H1 (cell line): Measurements from ENCODE around the gene USP17L18. TPM values are rescaled to one million over a fixed set of nuclear protein-coding genes. Genes with fewer than 3 reads are reported as not detected.
"Not testable (repeated sequence)": the region's sequence is repeated elsewhere in the genome, so short reads cannot be mapped to it uniquely, and the experiment has no call there.

Source experiments
- CTCF ChIA-PET: fragments of 300-600 bp; sonication (Branson Sonifier 250); formaldehyde crosslinking; loops from one replicate; lab custom pipeline; 2021; ENCODE audit not compliant: partially characterized antibody; lab: Charles Lee
- POLR2A ChIA-PET: fragments of 300-600 bp; sonication (Branson Sonifier 250); formaldehyde crosslinking; loops from one replicate; lab custom pipeline; 2021; ENCODE audit warnings: inconsistent platforms; ENCODE audit not compliant: partially characterized antibody; lab: Charles Lee
- DNase-seq, 2 experiments: peaks; one replicate each; pipeline versions ENCODE4 v3.0.0 to v3.0.0-alpha.2; 2010 to 2022; ENCODE audit warnings: low spot score in 2 of 2, low read depth in 1 of 2, mixed read lengths in 1 of 2
- FAIRE-seq: peaks from 2 replicates; lab custom pipeline; 2011; peaks lifted over from hg19 to GRCh38; lab: Jason Lieb, UNC
- H2AFZ ChIP-seq: 2 replicates; pipeline ENCODE4 v1.8.1; 2012; ENCODE audit warnings: low read length, inconsistent platforms
- H2AK5ac ChIP-seq: 2 replicates; pipeline ENCODE4 v1.6.1; 2013; ENCODE audit warnings: low read depth, low read length
- H2BK120ac ChIP-seq: replicated peaks from 2 replicates; pipeline ENCODE3; 2013; ENCODE audit warnings: low read depth, low read length, inconsistent platforms
- H2BK12ac ChIP-seq: 2 replicates; pipeline ENCODE4 v1.6.1; 2013; ENCODE audit warnings: low read depth, low read length
- H2BK15ac ChIP-seq: 2 replicates; pipeline ENCODE4 v1.6.1; 2013; ENCODE audit warnings: low read length
- H2BK20ac ChIP-seq: 2 replicates; pipeline ENCODE4 v1.6.1; 2013; ENCODE audit warnings: low read length
- H2BK5ac ChIP-seq: 2 replicates; pipeline ENCODE4 v1.6.1; 2013; ENCODE audit warnings: low read depth, low read length
- H3K14ac ChIP-seq: 2 replicates; pipeline ENCODE4 v1.6.1; 2013; ENCODE audit warnings: inconsistent platforms; ENCODE audit not compliant: insufficient read length
- H3K18ac ChIP-seq: 2 replicates; pipeline ENCODE4 v1.6.1; 2013; ENCODE audit warnings: low read length; ENCODE audit errors: extremely low read depth
- H3K23ac ChIP-seq: 2 replicates; pipeline ENCODE4 v1.6.1; 2013; ENCODE audit warnings: inconsistent platforms; ENCODE audit not compliant: insufficient read length
- H3K23me2 ChIP-seq: 2 replicates; pipeline ENCODE4 v1.6.1; 2013; ENCODE audit warnings: low read depth, low read length
- H3K27ac ChIP-seq: 2 replicates; pipeline ENCODE4 v1.6.1; 2011; ENCODE audit warnings: low read depth, low read length, inconsistent platforms
- H3K27me3 ChIP-seq, 4 experiments: replicated peaks in 1 of 4; 1 replicate in 1 of 4; 2 replicates in 3 of 4; pipeline versions ENCODE4 v1.6.1 to v1.8.1; 2011 to 2013; ENCODE audit warnings: low read length in 3 of 4, mild to moderate bottlenecking in 3 of 4, inconsistent platforms in 2 of 4, mixed read lengths in 2 of 4, moderate library complexity in 1 of 4; ENCODE audit not compliant: control insufficient read depth in 3 of 4, insufficient read depth in 3 of 4; ENCODE audit errors: extremely low read depth in 1 of 4
- H3K36me3 ChIP-seq, 4 experiments: 2 replicates each; pipeline versions ENCODE4 v1.6.1 to v1.8.1; 2011 to 2013; ENCODE audit warnings: mild to moderate bottlenecking in 4 of 4, low read length in 3 of 4, moderate library complexity in 2 of 4, control low read depth in 1 of 4, inconsistent platforms in 1 of 4; ENCODE audit not compliant: insufficient read depth in 4 of 4, control insufficient read depth in 2 of 4
- H3K4ac ChIP-seq: replicated peaks from 2 replicates; pipeline ENCODE3; 2013; ENCODE audit warnings: low read length, low read depth, mixed read lengths, inconsistent platforms; ENCODE audit not compliant: insufficient read length
- H3K4me1 ChIP-seq, 4 experiments: replicated peaks in 1 of 4; 1 replicate in 1 of 4; 2 replicates in 3 of 4; pipeline versions ENCODE4 v1.6.1 to v1.8.1; 2011 to 2013; ENCODE audit warnings: low read length in 3 of 4, inconsistent platforms in 2 of 4, mixed read lengths in 1 of 4; ENCODE audit not compliant: insufficient read depth in 4 of 4, control insufficient read depth in 3 of 4
- H3K4me2 ChIP-seq, 2 experiments: 2 replicates each; pipeline versions ENCODE4 v1.6.1 to v1.8.1; 2011 to 2013; ENCODE audit warnings: low read depth in 2 of 2, low read length in 2 of 2, control low read depth in 1 of 2, inconsistent platforms in 1 of 2, mild to moderate bottlenecking in 1 of 2; ENCODE audit not compliant: insufficient read depth in 1 of 2
- H3K4me3 ChIP-seq, 4 experiments: fragments of 200-600, 300-600 bp in 1 of 4; sonication (generic), shearing (Covaris generic), sonication (Bioruptor Twin) in 1 of 4; 2 replicates each; pipeline versions ENCODE4 v1.5.1 to v1.8.1; 2011 to 2016; ENCODE audit warnings: low read length in 4 of 4, low read depth in 3 of 4, control low read depth in 2 of 4, inconsistent platforms in 2 of 4, mild to moderate bottlenecking in 2 of 4, mixed read lengths in 1 of 4, moderate library complexity in 1 of 4; ENCODE audit not compliant: insufficient read depth in 2 of 4; ENCODE audit errors: extremely low read depth in 1 of 4
- H3K56ac ChIP-seq: replicated peaks from 2 replicates; pipeline ENCODE3; 2013; ENCODE audit warnings: low read depth, mild to moderate bottlenecking, mixed read lengths, low read length, inconsistent platforms; ENCODE audit not compliant: insufficient read length
- H3K79me1 ChIP-seq: 2 replicates; pipeline ENCODE4 v1.6.1; 2013; ENCODE audit warnings: low read depth, low read length, control low read depth
- H3K79me2 ChIP-seq, 2 experiments: 2 replicates each; pipeline versions ENCODE4 v1.6.1 to v1.8.1; 2012 to 2013; ENCODE audit warnings: low read length in 2 of 2, mild to moderate bottlenecking in 2 of 2, inconsistent platforms in 1 of 2; ENCODE audit not compliant: insufficient read depth in 2 of 2, control insufficient read depth in 1 of 2
- H3K9ac ChIP-seq, 4 experiments: replicated peaks in 1 of 4; 1 replicate in 1 of 4; 2 replicates in 3 of 4; pipeline versions ENCODE4 v1.6.1 to v1.8.1; 2011 to 2013; ENCODE audit warnings: low read depth in 3 of 4, low read length in 3 of 4, control low read depth in 2 of 4, mild to moderate bottlenecking in 2 of 4, moderate library complexity in 2 of 4, inconsistent platforms in 1 of 4; ENCODE audit errors: extremely low read depth in 1 of 4
- H3K9me3 ChIP-seq, 2 experiments: 2 replicates each; pipeline versions ENCODE4 v1.6.1 to v1.8.1; 2012 to 2013; ENCODE audit warnings: mild to moderate bottlenecking in 2 of 2, moderate library complexity in 2 of 2, control low read depth in 1 of 2, inconsistent platforms in 1 of 2, low read depth in 1 of 2, low read length in 1 of 2, mixed read lengths in 1 of 2; ENCODE audit not compliant: insufficient read depth in 2 of 2
- H4K20me1 ChIP-seq, 2 experiments: replicated peaks in 1 of 2; 2 replicates each; pipeline versions ENCODE3 to v1.8.1; 2011 to 2013; ENCODE audit warnings: inconsistent platforms in 2 of 2, low read length in 2 of 2, mild to moderate bottlenecking in 1 of 2; ENCODE audit not compliant: insufficient read depth in 2 of 2, control insufficient read depth in 1 of 2
- H4K5ac ChIP-seq: 2 replicates; pipeline ENCODE4 v1.6.1; 2013; ENCODE audit warnings: low read length, low read depth, mixed read lengths, inconsistent platforms; ENCODE audit not compliant: insufficient read length
- H4K8ac ChIP-seq: 2 replicates; pipeline ENCODE4 v1.8.0; 2013; ENCODE audit warnings: mild to moderate bottlenecking, moderate library complexity, low read length, inconsistent platforms; ENCODE audit not compliant: insufficient read depth; ENCODE audit errors: extremely low read depth
- H4K91ac ChIP-seq: replicated peaks from 2 replicates; pipeline ENCODE3; 2013; ENCODE audit warnings: low read length, mixed read lengths, inconsistent platforms; ENCODE audit not compliant: insufficient read length
- WGBS, 2 experiments: shearing (Covaris generic) in 1 of 2; methylation state at CpG; one replicate each; pipeline versions ENCODE4 v1.1.6 to v1.1.7; 2013 to 2015; ENCODE audit warnings: low lambda C conversion rate in 2 of 2, mixed read lengths in 2 of 2, inconsistent platforms in 1 of 2, low coverage in 1 of 2, missing lambda C conversion rate in 1 of 2; ENCODE audit not compliant: insufficient replicate concordance in 2 of 2, insufficient coverage in 1 of 2, insufficient read length in 1 of 2; ENCODE audit errors: extremely low coverage in 1 of 2, missing lambda C conversion rate in 1 of 2; 5-methylcytosine and 5-hydroxymethylcytosine counted together
- polyA plus RNA-seq, 7 experiments: library from polyadenylated mRNA; depleted of rRNA in 3 of 7; stranded (reverse) in 5 of 7; unstranded in 2 of 7; fragments of >200 nt in 5 of 7; fragments of 200-250 nt in 2 of 7; gene quantifications; 1 replicate in 5 of 7; 2 replicates in 1 of 7; 4 replicates in 1 of 7; pipeline versions ENCODE4 v1.2.1 to v1.2.3, GENCODE V29; 2011 to 2013; ENCODE audit warnings: missing spikeins in 2 of 7, mixed read lengths in 2 of 7
- total RNA-seq: library from RNA; stranded (reverse); fragmentation: NEBNext Ultra II Directional; extraction: Animal tissue kit (Norgen Biotek cat#: 25700); gene quantifications from 2 replicates; pipeline ENCODE4 v1.2.1, GENCODE V29; 2021

Gene USP17L18
- total and polyA plus RNA-seq, 2 of the 8 experiments (the other 6 are each of a cell fraction or from before 2014, with no cell fraction given): not detected

GRCh38 chr4:9210357-9210756 is 38.1 kb upstream of the USP17L18 start, which contains the start of gene USP17L10:
Gene USP17L10 (plus strand): TSS chr4:9210657. CDS start chr4:9210657, 0 bp downstream.
- H2BK20ac ChIP-seq, H4K5ac ChIP-seq, H3K4me1 ChIP-seq, H3K23me2 ChIP-seq, H3K4me2 ChIP-seq, H2AK5ac ChIP-seq, H3K27me3 ChIP-seq, H3K9ac ChIP-seq, CTCF ChIA-PET, H2BK12ac ChIP-seq, H2BK5ac ChIP-seq, H3K14ac ChIP-seq, H3K27ac ChIP-seq, H2BK15ac ChIP-seq, H2AFZ ChIP-seq, H3K56ac ChIP-seq, H4K20me1 ChIP-seq, H3K4ac ChIP-seq, H3K4me3 ChIP-seq, DNase-seq, H3K79me1 ChIP-seq, H4K91ac ChIP-seq, H3K36me3 ChIP-seq, H3K9me3 ChIP-seq, H4K8ac ChIP-seq, H3K18ac ChIP-seq, POLR2A ChIA-PET, H3K23ac ChIP-seq, H3K79me2 ChIP-seq, FAIRE-seq, H2BK120ac ChIP-seq: not testable (repeated sequence)
- WGBS, 2 experiments: 84% methylated on average over 10 of the region's 13 CpGs; no CpG with 5 or more reads in 1 of the 2 experiments

GRCh38 chr4:9214701-9215100 is 33.7 kb upstream of the USP17L18 start:
- H3K23me2 ChIP-seq, POLR2A ChIA-PET, H3K36me3 ChIP-seq, H4K5ac ChIP-seq, H3K27ac ChIP-seq, H2BK12ac ChIP-seq, H2BK120ac ChIP-seq, CTCF ChIA-PET, H3K4me3 ChIP-seq, H3K14ac ChIP-seq, H3K9me3 ChIP-seq, H2BK15ac ChIP-seq, H4K20me1 ChIP-seq, FAIRE-seq, H4K91ac ChIP-seq, H3K18ac ChIP-seq, H3K23ac ChIP-seq, H3K4me1 ChIP-seq, H3K79me1 ChIP-seq, H4K8ac ChIP-seq, H3K4me2 ChIP-seq, H2AK5ac ChIP-seq, H3K56ac ChIP-seq, H2BK5ac ChIP-seq, DNase-seq, H3K27me3 ChIP-seq, H3K4ac ChIP-seq, H3K9ac ChIP-seq, H2BK20ac ChIP-seq, H3K79me2 ChIP-seq, H2AFZ ChIP-seq: not testable (repeated sequence)
- 73% methylated on average over 9 of the region's 14 CpGs; no CpG with 5 or more reads in 1 of the 2 experiments for WGBS, 2 experiments
